Fibroblast of mammary gland (primary cell): Measurements from ENCODE around the gene MUS81.

Source experiments
- DNase-seq: peaks from one replicate; pipeline ENCODE4 v3.0.0-alpha.2; 2010; ENCODE audit warnings: low read depth
- H3K4me3 ChIP-seq: 2 replicates; pipeline ENCODE4 v1.5.1; 2011; ENCODE audit warnings: low read depth, mild to moderate bottlenecking, low read length, moderate library complexity; ENCODE audit not compliant: control insufficient read depth
- CTCF ChIP-seq: conservative IDR thresholded peaks from 2 replicates; pipeline ENCODE4 v1.5.1; 2011; ENCODE audit warnings: low read depth, low read length, inconsistent platforms; ENCODE audit not compliant: control insufficient read depth, insufficient read depth

The MUS81 gene

GRCh38 chr11:65915101-65915820 is 55.0 kb downstream of the MUS81 start:
- TF ChIP-seq CTCF = no peak
- peak overlapping the region; percentile 17 for H3K4me3 ChIP-seq
- no peak for DNase-seq

GRCh38 chr11:65915821-65916251 is 55.6 kb downstream of the MUS81 start:
- TF ChIP-seq CTCF = no peak
- H3K4me3 ChIP-seq = peak overlapping the region; percentile 85
- peak; percentile 98 for DNase-seq
